Measurements from ENCODE around the gene FSHR. TPM values are rescaled to one million over a fixed set of nuclear protein-coding genes. Genes with fewer than 3 reads are reported as not detected.

Gene FSHR
- total RNA-seq, 1 experiment from 2014 or later: not detected

- DNase-seq (ENCODE audit: low read depth): no peak
Measured at GRCh38 chr2:49113046-49113445, 41.3 kb downstream of the FSHR start.

GRCh38 chr2:49111456-49111855 is 42.9 kb downstream of the FSHR start:
- no peak for DNase-seq (ENCODE audit: low read depth)

- DNase-seq (ENCODE audit: low read depth): no peak
Measured at GRCh38 chr2:49111006-49111405, 43.3 kb downstream of the FSHR start.

- DNase-seq (ENCODE audit: low read depth): no peak
Measured at GRCh38 chr2:49110571-49110970, 43.7 kb downstream of the FSHR start.

DNA sequence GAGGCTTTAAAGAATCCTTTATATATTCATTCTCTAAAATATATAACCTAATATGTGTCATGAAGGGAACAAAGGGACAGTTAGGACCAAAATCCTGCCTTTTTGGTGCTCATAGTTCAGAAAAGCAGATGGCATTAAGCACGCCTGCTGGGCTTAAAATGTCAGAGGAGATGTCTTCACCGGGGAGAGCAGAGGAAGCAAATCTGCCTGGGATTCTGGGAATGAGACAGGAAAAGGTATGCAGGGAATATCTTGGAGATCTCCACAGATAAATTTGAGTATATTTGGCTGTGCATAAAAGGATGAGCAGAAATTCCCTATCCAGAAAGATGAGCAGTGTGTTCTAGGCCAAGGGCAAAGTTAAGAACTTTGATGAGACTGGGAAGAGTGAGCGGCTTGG is 45.5 kb downstream of the FSHR start:
- no peak for DNase-seq (ENCODE audit: low read depth)

DNA sequence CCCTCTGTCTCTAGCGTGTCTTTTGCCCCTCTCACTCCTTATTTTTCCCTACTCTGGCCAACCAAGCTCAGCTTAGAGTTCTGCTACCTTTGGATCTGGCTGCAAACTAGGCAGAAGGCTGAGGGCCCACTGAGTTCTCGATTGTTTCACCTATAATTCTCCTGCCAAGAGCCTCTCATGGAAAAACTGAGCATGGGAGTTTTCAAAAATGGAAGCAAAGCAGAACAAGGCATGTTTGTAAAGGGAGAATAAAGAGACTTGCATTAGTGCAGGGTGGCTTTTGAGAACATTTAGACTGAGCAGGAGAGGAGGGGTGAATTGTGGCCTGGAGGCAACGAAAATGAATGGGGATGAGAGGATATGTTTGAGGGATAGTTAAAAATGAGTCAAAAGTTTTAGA is 45.9 kb downstream of the FSHR start:
- DNase-seq (ENCODE audit: low read depth): no peak

- no peak for DNase-seq (ENCODE audit: low read depth)
Measured at GRCh38 chr2:49105506-49105905, 48.8 kb downstream of the FSHR start.

GRCh38 chr2:49102146-49102545 is 52.2 kb downstream of the FSHR start:
- no peak for DNase-seq (ENCODE audit: low read depth)

DNA sequence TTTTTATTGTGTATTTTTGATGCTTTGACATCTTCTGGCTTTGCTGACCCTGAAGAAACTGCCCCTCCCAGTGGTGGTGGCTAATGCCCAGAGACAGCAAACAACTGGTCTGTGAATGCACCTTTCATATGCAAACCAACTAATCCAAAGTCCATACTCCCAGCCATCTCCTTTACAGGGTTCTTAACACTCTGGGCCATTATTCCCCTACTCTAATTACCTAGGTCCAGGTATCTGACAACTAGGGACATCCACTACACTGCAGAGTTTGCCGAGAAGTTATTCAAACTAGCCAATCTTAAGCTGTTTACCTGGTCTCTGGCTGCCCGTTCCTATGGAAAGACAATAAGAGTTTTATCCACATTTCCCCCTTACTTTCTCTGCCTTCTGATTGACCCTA is 73.6 kb downstream of the FSHR start:
- no peak for DNase-seq (ENCODE audit: low read depth)

- DNase-seq (ENCODE audit: low read depth): no peak
Measured at GRCh38 chr2:49070716-49071115, 83.6 kb downstream of the FSHR start.

GRCh38 chr2:49069829-49070228 is 84.5 kb downstream of the FSHR start:
- no peak for DNase-seq (ENCODE audit: low read depth)

DNA sequence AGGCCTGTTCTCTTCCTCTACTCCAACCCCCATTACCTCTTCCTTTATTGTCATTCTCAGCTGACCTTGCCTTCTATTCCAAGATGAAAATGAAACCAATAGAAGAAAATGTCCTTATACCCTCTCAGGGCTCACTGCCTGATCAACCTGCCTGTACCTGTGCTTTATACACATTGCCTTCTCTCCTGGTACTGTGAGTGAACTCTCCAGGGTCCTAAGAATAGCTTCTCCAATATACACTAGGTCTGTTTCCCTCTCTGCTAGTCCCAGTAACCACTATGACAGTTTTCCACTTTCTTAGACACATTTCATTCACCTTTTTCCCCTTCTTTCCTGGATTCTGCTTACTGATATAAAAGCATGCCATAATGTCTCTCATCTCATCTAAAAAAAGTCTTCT is 85.7 kb downstream of the FSHR start:
- DNase-seq (ENCODE audit: low read depth): no peak

DNA sequence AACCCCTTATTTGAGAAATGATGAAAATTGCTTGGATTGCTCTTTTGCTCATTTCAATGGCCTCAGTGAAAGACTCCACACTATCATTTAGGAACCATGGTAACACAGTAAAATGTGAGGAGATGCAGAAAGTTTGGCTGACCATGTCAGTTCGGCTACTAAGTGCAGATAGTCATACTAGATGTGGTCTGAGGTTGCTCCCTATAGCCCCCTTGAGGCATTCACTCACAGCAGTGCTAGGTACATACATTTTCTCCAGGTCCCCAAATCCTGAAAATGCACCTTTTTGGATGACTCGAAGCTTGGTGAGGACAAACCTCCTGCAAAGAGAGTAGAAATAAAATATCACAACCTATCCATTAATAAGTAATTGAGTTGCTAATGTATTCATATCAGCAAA is 86.3 kb downstream of the FSHR start:
- no peak for DNase-seq (ENCODE audit: low read depth)

GRCh38 chr2:49053156-49053555 is 101.2 kb downstream of the FSHR start:
- no peak for DNase-seq (ENCODE audit: low read depth)

DNA sequence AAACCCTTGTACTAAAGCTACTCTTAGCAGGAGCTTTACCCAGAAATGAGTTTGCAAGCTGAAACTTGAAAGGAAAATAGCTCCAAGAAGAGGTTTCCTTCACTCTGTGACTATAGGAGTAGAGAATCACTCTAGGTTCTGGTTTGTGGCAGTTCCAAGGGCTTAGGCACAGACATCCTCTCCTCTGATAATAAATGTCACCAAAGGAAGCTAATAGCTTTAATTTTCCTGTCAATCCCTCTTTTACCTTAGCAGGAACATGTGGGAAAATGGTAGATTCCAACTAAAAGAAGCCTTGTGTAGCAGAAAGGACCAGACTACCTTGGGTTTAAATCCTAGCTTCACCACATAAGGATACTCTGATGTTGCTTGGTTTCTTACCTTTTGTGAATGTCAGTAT is 104.0 kb downstream of the FSHR start:
- no peak for DNase-seq (ENCODE audit: low read depth)

GRCh38 chr2:49049161-49049560 is 105.2 kb downstream of the FSHR start:
- DNase-seq (ENCODE audit: low read depth): no peak

DNA sequence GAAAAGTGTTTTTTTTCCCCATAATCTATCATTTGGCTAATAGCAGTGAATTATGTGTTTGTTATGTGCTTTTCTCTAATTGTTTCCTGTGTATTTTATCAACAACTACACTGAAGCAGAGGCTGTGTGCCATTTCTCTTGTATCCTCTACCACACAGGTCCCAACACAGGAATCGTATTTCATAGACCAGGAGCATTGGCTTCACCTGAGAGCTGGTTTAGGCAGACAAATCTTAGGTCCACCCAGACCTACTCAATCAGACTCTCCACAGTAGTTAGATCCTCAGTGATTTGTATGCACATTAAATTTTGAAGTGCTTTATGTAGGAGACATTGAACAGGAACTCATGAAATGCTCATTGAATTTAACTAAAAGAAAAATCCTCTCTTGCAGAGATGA is 109.2 kb downstream of the FSHR start:
- no peak for DNase-seq (ENCODE audit: low read depth)

DNA sequence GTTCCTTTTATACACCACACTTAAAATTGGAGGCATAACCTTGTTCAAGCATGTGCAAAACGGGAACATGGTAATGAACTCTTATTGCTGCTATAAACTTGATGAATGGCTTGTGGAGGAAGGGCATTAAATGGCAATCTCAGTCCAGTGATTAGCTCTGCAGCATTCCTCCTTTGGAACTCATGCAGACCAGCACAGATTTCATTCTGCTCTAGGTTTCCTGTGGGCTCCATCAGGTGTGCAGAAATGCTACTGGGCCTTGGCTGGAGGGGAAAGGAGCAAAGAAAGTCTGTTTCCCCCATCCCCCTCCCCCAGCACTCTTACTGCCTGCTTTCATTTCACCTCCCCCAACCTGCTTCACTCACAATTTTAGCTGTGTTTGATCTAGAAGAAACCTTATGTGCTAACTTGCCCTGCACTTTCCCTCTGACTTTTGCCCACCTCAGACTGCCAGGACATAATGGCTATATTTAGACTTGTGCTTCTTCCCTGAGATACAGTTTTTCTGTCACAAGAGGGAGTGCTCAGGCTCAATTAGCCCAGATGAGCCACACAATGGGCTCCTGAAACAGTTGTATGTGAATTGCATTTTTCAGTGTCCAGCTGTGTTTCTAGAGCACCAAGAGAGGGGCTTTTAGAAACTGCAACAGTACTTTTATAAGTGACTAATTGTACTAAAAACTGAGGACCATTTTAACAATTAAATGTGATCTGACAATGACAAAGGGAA is 109.8 kb downstream of the FSHR start:
- no peak for DNase-seq (ENCODE audit: low read depth)

DNA sequence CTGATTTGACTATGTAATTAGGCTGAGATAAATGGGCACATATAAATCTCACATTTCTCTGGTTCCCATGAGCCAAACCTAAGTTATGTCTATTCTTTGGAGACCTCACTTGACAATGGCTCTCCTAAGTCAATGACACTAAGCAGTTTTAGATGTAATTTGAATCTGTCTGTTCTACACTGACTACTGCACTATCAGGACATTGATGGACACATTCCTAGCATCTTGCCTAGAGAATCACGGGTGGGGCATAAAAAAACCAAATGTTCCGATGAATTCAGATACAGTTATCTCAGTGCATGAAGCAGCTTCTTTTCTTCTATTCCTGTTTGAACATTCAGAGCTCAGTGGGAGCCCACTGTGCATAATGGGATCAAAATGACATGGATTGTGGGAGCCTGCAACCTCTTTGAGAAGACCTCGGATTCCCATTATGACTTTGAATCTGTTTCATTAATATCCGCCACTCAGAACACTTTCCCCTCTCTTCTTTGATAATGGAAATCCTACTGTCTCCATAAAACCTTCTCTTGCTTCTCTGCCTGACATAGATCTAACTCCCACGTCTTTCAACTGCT is 110.8 kb downstream of the FSHR start:
- no peak for DNase-seq (ENCODE audit: low read depth)

DNA sequence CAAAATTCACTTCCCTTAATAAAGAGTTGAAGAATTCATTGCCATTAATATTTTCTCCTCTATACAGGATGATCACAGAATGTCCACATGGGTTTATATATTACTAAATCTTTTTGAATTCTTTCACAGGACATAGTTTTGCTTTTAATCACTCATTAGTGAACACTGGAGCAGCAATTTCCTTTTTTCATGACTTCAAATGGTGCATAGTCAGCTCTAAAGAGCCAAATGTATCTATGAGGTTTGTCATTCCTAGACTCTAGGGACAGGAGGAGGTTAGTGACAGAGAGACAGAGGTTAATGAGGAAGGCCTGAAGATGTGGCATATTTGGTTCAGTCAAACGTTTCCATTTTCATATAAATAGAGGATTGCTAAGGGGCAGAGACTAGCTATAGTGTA is 111.8 kb downstream of the FSHR start:
- no peak for DNase-seq (ENCODE audit: low read depth)

DNA sequence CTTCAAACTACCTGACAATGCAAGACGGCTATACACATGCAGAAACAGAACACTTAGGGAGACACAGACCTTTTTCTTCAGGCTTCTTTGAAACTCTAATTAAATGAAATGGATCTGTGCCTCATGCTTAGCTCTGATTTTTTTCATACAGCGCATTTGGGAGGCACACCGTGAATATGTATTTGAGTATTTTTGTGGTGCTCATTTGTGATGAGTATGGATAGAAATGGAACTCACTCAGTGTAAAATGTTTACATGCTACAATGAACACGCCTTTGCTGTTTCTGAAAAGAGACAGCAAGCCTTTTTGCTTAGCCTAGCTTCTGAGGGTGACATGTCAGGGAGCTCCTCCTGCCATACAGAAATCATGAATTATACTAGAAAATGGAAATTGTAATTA is 113.3 kb downstream of the FSHR start:
- DNase-seq (ENCODE audit: low read depth): no peak

DNA sequence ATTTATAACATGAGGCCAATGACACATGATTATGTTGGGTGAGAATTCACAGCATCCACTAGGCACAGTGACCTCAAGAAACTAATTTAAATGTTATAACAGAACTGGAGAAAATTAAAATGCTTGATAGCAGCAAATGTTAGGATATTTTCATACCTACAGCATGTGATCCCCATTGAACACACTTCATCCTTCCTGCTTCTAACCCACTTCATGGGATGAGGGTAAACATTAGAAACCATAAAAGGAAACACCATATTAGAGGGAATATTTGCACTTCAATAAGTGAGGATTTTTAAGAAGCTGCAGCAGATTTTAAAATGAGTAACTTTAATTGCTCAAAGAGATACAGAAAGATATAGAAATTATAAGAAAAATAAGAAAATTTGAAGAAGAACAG is 117.1 kb downstream of the FSHR start:
- DNase-seq (ENCODE audit: low read depth): no peak

DNA sequence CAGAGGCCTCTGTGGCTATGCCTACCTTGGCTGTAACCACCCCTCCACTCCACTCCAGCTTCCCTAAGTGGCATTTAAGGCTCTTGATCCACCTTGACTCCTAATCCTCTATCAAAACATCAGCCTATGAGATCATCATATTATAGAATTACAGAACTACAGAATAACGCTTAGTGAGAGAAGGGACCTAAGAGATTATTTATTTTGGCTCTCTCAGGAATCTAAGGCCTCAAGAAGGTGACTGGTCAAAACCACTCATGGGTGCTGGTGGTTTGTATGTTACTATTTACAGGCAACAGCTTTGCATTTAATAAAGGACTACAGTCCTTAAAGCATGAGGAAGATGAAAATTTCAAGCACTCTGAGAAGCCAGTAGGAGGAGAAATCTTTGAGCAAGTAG is 118.8 kb downstream of the FSHR start:
- DNase-seq (ENCODE audit: low read depth): no peak
